MG63 (cell line): ENCODE data around the gene C19orf25. TPM values are rescaled to one million over a fixed set of nuclear protein-coding genes. Genes with fewer than 3 reads are reported as not detected.

Experiments
- DNase-seq: peaks from one replicate; pipeline ENCODE4 v3.0.0-alpha.2; 2020
- H3K27me3 ChIP-seq: fragments of 250-450 bp; sonication (Bioruptor Pico); 2 replicates; pipeline ENCODE4 v1.5.1; 2020; ENCODE audit warnings: mild to moderate bottlenecking, moderate library complexity
- H3K36me3 ChIP-seq: fragments of 250-450 bp; sonication (Bioruptor Pico); 2 replicates; pipeline ENCODE4 v1.5.1; 2020; ENCODE audit warnings: mild to moderate bottlenecking, moderate library complexity
- H3K4me3 ChIP-seq: fragments of 250-450 bp; sonication (Bioruptor Pico); 2 replicates; pipeline ENCODE4 v1.5.1; 2020; ENCODE audit warnings: mild to moderate bottlenecking, moderate library complexity
- H3K9me3 ChIP-seq: fragments of 250-450 bp; sonication (Bioruptor Pico); 2 replicates; pipeline ENCODE4 v1.5.1; 2020; ENCODE audit warnings: mild to moderate bottlenecking, moderate library complexity
- total RNA-seq: library from RNA; depleted of rRNA; stranded (reverse); fragments of >200 nt; shearing (Covaris generic); gene quantifications from 2 replicates; pipeline ENCODE4 v1.2.3, GENCODE V29; 2014; ENCODE audit warnings: low replicate concordance

C19orf25 gene
- total RNA-seq, 1 experiment from 2014 or later, result 51.6 TPM

DNA sequence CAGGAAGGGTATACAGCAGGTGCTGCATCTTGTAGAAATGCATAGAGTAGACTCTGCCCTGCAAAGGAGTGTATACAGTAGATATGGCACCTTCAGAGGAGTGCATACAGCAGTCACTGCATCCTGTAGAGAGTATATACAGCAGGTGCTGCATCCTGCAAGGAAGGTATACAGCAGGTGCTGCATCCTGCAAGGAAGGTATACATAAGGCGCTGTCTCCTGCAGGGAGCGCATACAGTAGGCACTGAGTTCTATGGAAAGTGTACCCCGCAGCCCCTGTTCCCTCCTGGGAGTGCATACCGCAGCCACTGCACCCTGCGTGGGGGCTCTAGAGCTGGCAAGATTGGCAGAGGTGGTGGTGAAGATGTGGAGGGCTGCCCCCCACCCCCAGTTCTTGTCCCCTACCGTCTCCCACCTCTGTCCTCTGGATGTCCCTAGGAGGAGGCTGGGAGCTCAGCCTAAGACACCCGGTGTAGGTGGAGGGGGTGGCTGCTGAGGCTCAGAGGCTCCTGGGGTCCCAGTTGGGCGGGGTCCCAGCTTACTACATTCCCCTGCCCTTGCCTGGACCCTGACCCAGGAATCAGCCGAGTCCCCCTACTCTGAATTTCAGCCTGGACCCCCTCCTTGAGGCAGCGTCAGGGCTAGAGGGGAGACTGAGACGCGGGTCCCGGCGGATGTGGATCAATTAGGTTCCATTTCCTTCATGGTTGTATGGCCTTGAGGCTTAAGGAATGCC is 36.1 kb upstream of the C19orf25 start:
- no peaks in the 10 kb centered on the region for H3K27me3 ChIP-seq
- DNase-seq, result no peak
- no peaks in the 10 kb centered on the region for H3K9me3 ChIP-seq
- no peaks in the 10 kb centered on the region for H3K36me3 ChIP-seq
- no peak overlapping the region for H3K4me3 ChIP-seq

DNA sequence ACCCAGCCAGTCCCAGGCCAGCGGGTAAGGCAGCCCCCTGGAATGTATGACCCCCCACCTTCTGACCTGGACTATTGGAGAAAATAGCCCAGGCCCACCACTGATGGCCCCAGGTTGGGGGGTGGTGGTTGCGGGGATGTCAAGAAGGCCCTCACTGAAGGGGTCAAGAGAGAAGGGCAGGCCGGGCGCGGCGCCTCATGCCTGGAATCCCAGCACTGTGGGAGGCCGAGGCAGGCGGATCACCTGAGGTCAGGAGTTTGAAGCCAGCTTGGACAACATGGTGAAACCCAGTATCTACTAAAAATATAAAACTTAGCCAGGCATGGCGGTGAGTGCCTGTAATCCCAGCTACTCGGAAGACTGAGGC is 35.3 kb upstream of the C19orf25 start:
- no peak for DNase-seq
- Histone ChIP-seq H3K36me3 (no peaks in the 10 kb centered on the region), H3K4me3 (no peak overlapping the region), H3K27me3 (no peaks in the 10 kb centered on the region), H3K9me3 (no peaks in the 10 kb centered on the region)

DNA sequence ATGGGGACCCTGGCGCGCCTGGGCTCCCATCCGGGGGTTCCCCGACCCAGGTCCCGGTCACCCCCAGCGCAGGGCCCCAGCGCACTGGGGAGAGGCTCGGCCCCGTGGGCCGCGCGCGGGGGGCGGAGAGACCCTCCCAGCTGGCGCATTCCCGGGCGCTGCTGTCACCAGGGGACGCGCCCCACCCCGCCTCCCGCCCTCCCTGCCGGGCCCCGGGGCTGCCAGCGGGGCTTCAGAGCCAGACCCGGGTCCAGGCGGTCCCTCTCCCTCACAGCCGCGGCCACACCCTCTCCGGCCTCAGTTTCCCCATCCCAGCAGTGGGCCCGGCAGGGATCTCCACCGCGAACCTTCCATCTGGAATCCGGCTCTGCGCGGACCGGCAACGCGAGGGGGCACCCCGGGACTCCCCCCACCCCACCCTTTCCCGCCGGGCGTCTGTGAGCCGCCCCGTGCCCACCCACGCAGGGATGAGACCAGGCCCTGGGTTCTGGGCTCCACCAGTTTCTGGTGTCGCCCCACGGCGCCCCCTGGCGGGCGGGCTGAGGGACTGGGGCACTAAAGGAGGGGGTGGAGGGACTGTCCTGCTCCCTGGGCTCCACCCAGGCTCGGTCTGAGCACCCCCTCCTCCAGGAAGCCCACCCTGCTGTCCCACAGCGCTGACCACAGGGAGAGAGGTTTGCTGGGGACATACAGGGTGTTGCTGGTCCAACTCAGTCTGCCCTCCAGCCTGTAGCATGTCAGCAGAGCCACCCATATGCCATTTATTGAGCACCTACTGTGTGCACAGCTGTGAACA is 34.7 kb upstream of the C19orf25 start:
- no peaks in the 10 kb centered on the region for H3K9me3 ChIP-seq
- peak; percentile 55 for DNase-seq

DNA sequence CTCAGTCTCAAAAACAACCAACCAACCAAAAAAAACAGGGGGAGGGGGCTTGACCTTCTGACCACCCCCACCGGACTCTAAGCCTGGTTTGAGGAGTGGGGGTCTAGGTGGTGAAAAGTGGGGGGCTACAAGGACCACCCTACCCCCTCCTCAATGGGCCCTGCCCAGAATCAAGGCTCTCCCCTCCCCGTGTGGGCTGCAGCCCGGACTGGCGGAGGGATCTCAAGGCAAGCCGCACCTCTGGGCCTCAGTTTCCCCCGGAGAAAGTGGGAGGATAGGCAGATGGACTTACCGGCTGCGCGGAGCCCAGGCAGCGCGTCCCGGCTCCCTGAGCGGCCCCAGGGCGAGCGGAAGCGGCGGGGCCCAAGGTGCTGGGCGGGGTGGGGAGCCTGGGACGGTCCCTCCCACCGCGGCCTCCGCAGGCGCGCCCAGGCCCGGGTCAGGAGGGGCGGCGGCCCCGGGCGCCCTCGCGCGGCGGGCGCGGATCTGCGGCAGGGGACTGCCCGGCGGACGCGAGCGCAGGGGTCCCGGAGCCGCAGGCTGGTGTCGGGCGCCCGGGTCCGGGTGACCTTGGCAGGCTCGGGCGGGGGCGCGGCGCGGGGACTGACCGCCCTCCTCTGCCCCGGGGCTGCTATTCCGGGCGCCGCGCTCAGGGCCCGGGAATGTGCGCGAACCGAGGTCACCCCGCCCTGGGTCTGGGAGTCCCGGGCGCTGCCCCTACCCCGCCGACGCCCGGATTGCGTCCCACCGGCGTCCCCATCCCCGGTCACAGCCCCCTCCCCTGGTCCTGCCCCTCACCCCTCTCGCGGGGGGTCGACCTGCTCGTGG is 33.9 kb upstream of the C19orf25 start, which contains the start of gene ADAMTSL5:
ADAMTSL5 (minus strand) TSS at position 349 of the 828 bp plus-strand sequence. CDS start 2,076 bp downstream, outside the sequence.
- H3K36me3 ChIP-seq, result no peaks in the 10 kb centered on the region
- no peaks in the 10 kb centered on the region for H3K27me3 ChIP-seq
- peak within 1 kb of the TSS; percentile 41 for H3K4me3 ChIP-seq
- H3K9me3 ChIP-seq, result no peaks in the 10 kb centered on the region
- peak; percentile 65 for DNase-seq

More for the DNA sequence above, 34.7 kb upstream of the C19orf25 start:
- H3K36me3 ChIP-seq, result no peaks in the 10 kb centered on the region
- peak overlapping the region; percentile 41 for H3K4me3 ChIP-seq
- no peaks in the 10 kb centered on the region for H3K27me3 ChIP-seq

DNA sequence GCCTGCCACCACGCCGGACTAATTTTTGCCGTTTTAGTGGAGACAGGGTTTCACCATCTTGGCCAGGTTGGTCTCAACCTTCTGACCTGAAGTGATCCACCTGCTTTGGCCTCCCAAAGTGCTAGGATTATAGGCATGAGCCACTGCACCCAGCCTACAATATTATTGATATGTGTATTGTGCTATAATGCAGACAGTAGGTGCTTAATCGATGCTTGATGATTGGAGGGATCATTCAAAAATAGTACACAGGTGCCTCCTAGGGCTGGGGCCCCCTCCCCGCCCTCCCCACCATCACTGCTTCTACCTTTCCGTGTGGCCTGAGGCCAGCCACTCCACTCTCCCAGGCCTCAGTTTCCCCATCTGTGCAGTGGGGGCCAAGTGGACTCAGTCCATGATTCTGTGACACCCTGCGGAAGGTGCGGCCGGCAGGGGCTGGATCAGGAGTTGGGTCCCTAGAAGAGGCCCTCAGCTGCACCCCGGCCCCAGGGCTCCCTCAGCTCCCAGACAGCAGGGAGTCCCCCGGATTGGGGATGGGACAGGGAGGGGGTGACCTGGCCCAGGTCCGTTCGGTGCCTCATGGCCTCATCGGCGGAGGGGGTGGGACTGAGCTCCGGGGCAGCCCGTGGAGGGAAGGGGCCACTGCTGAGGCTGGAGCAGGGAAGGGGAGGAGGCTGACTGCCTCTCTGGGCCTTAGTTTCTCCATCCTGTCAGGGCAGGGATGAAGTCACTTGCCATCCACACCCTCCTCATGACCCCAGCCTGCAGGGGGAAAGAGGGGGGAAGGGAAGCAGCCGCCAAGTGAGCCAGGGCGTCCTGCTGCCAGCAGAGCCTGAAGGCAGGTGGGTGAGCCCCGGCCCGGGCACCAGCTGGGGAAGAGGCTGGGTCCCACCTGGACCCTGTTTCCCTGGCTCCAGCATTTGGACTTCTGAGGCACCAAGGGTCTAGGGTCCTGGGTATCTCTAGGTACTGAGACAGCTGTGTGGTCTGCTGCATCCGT is 32.6 kb upstream of the C19orf25 start:
- H3K9me3 ChIP-seq, result no peaks in the 10 kb centered on the region
- no peaks in the 10 kb centered on the region for H3K27me3 ChIP-seq
- H3K4me3 ChIP-seq, result no peak overlapping the region
- H3K36me3 ChIP-seq, result no peaks in the 10 kb centered on the region
- DNase-seq, result no peak

GRCh38 chr19:1510807-1511206 is 31.8 kb upstream of the C19orf25 start:
- Histone ChIP-seq H3K9me3 (no peaks in the 10 kb centered on the region), H3K36me3 (no peaks in the 10 kb centered on the region), H3K27me3 (no peaks in the 10 kb centered on the region), H3K4me3 (no peak overlapping the region)
- DNase-seq, result no peak

DNA sequence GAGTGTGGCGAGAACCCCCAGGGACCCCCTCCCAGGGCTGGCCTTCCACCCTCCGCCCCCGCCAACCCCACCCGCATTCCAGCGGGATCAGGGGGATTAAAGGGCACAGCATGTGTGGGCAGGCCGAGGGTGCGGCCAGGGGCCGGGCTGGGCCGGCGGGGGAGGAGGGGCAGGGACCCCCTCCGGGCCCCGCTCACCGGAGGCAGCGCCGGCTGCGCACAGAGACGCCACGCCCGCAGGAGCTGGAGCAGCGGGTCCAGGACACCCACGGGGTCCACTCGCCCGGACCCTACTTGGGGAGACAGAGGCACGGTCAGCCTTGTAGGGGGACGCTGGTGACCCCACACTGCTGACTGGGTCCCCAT is 31.4 kb upstream of the C19orf25 start:
- H3K9me3 ChIP-seq, result no peaks in the 10 kb centered on the region
- no peak for DNase-seq
- H3K4me3 ChIP-seq, result no peak overlapping the region
- no peaks in the 10 kb centered on the region for H3K27me3 ChIP-seq
- H3K36me3 ChIP-seq, result no peaks in the 10 kb centered on the region

DNA sequence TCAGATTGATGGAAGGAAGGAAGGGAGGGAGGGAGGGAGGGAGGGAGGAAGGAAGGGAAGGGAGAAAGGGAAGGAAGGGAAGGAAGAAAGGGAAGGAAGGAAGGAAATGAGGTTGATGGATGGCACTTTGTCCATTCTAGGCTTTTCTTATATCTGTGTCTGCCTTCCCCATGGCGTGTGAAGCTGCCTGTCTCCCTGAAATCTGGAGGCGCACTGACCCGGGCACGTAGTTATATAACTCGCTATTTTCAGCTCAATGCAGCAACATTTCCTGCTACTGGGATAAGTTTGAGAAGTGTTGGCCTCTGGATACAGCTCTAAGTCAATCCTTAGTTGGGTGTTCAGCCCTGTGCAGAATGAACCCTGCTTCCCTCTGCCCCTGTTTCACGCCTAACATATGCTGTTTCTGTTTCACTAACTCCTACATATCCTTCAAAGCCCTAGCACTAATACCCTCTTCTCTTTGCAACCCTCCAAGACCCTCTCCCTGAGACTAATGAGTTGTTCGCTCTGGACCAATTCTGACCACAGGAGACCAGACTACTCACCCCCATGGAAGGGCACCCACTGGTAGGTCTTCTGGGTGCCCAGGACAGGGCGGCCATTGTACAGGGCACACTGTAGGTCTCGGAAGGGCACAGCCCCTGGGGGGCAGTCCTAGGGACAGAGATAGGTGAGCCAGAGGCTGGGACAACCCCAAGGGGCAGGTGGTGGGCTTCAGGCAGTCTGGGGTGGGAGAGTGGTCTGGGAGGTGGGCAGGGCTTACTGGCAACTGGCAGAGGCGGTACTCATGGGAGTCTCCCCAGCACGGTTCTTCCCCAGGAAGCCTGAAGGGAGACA is 30.8 kb upstream of the C19orf25 start:
- no peaks in the 10 kb centered on the region for H3K36me3 ChIP-seq
- H3K9me3 ChIP-seq, result no peaks in the 10 kb centered on the region
- H3K27me3 ChIP-seq, result no peaks in the 10 kb centered on the region
- H3K4me3 ChIP-seq, result no peak overlapping the region
- no peak for DNase-seq

DNA sequence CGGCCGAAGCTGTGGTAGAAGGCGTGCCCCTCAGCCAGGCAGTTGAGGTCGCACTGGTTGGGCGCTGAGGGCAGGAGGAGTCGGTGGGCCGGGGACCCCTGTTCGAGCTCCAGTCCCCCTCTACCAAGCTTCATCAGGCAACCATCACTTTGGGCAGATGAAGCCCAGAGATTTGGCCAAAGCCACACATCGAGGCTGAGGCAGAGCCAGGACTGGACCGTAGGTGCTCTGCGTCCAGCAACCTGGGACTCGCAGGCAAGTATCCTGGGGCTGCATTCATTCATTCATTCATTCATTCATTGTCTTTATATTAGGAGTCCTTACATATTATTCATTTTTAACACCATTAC is 29.5 kb upstream of the C19orf25 start:
- H3K27me3 ChIP-seq, result no peaks in the 10 kb centered on the region
- no peaks in the 10 kb centered on the region for H3K9me3 ChIP-seq
- H3K36me3 ChIP-seq, result no peaks in the 10 kb centered on the region
- no peak overlapping the region for H3K4me3 ChIP-seq
- no peak for DNase-seq

GRCh38 chr19:1507763-1508506 is 28.9 kb upstream of the C19orf25 start:
- peaks cover 4% of the 10 kb centered on the region; the same call in 1 of the 2 replicates for H3K27me3 ChIP-seq
- H3K36me3 ChIP-seq, result no peaks in the 10 kb centered on the region
- H3K9me3 ChIP-seq, result no peaks in the 10 kb centered on the region
- peak overlapping the region; percentile 42 for H3K4me3 ChIP-seq
- peak; percentile 79 for DNase-seq

- H3K36me3 ChIP-seq, result no peaks in the 10 kb centered on the region
- no peak for DNase-seq
- H3K27me3 ChIP-seq, result peaks cover 4% of the 10 kb centered on the region; the same call in 1 of the 2 replicates
- no peaks in the 10 kb centered on the region for H3K9me3 ChIP-seq
- H3K4me3 ChIP-seq, result no peak overlapping the region
Measured at GRCh38 chr19:1507192-1507660, 28.2 kb upstream of the C19orf25 start.

DNA sequence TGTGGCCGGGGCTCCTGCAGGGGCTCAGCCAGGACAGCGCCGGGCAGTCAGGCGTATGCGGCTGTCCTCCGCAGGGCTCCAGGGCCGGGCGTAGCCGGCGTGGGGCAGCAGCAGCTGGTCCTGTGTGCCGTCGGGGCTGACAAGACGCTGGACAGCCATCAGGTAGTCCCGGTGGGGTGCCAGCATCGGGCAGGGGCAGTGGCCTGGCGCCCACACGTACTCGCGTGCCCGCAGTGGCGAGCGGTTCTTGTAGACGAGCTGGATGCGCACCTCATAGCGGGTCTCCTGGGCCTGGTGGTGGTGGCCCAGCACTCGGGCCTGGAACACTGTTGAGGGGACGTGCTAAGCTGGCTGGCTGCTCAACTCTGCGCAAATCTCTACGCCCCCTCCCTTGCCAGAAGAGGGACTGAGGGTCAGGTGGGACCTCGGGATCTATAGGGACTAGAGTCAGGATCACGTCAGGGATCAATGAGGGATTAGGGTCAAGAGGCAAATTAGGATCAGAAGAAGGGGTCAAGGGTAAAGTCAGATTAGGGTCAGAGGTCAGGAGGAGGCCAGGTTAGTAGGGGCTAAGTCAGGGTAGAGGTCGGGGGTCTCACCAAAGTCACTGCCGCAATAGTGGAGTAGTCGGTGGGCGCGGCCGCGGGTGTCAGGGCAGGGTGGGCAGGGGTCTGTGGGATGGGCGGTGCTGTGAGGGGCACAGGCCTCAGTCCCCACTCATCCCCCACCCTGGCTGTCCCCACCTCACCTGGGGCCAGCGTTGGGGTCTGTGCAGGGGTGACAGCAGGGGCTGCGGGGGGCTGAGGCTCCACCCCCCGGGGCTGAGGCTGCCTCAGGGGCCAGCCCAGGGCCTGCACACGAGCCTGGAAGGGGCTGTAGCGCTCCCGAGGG is 27.2 kb upstream of the C19orf25 start:
- H3K36me3 ChIP-seq, result no peaks in the 10 kb centered on the region
- peaks cover 4% of the 10 kb centered on the region; the same call in 1 of the 2 replicates for H3K27me3 ChIP-seq
- no peak for DNase-seq
- H3K9me3 ChIP-seq, result no peaks in the 10 kb centered on the region
- no peak overlapping the region for H3K4me3 ChIP-seq

- no peaks in the 10 kb centered on the region for H3K36me3 ChIP-seq
- DNase-seq, result no peak
- H3K9me3 ChIP-seq, result no peaks in the 10 kb centered on the region
- peaks cover 4% of the 10 kb centered on the region; the same call in 1 of the 2 replicates for H3K27me3 ChIP-seq
- no peak overlapping the region for H3K4me3 ChIP-seq
Measured at GRCh38 chr19:1505012-1505411, 26.0 kb upstream of the C19orf25 start.
